H9 (cell line): ENCODE data around the gene ZHX3. TPM values are rescaled to one million over a fixed set of nuclear protein-coding genes. Genes with fewer than 3 reads are reported as not detected.

Experiments used
- DNase-seq: peaks from one replicate; pipeline ENCODE4 v3.0.0-alpha.2; 2017
- H2AFZ ChIP-seq: one replicate; pipeline ENCODE4 v1.6.1; 2013; ENCODE audit warnings: mild to moderate bottlenecking, low read length, control low read depth, moderate library complexity
- H2AK5ac ChIP-seq: 2 replicates; pipeline ENCODE4 v1.6.1; 2013; ENCODE audit warnings: low read length, control low read depth, mixed read lengths; ENCODE audit not compliant: insufficient read length
- H2BK120ac ChIP-seq: one replicate; pipeline ENCODE4 v1.6.1; 2013; ENCODE audit warnings: low read depth, mild to moderate bottlenecking, low read length, control low read depth, inconsistent platforms; ENCODE audit not compliant: poor library complexity, severe bottlenecking
- H2BK12ac ChIP-seq: 2 replicates; pipeline ENCODE4 v1.6.1; 2013; ENCODE audit warnings: low read length, control low read depth, mixed read lengths, low read depth; ENCODE audit not compliant: insufficient read length
- H2BK15ac ChIP-seq: 2 replicates; pipeline ENCODE4 v1.6.1; 2013; ENCODE audit warnings: low read depth, low read length, control low read depth
- H2BK20ac ChIP-seq: one replicate; pipeline ENCODE4 v1.6.1; 2013; ENCODE audit warnings: low read depth, mild to moderate bottlenecking, low read length, control low read depth, inconsistent platforms; ENCODE audit not compliant: poor library complexity, severe bottlenecking
- H2BK5ac ChIP-seq: 2 replicates; pipeline ENCODE4 v1.6.1; 2013; ENCODE audit warnings: low read length, control low read depth, mixed read lengths; ENCODE audit not compliant: insufficient read length
- H3K14ac ChIP-seq: 2 replicates; pipeline ENCODE4 v1.6.1; 2013; ENCODE audit warnings: low read length, control low read depth; ENCODE audit not compliant: insufficient read depth
- H3K18ac ChIP-seq: 2 replicates; pipeline ENCODE4 v1.6.1; 2013; ENCODE audit warnings: low read depth, mild to moderate bottlenecking, mixed read lengths, low read length, control low read depth; ENCODE audit not compliant: insufficient read length
- H3K23ac ChIP-seq: 2 replicates; pipeline ENCODE4 v1.6.1; 2013; ENCODE audit warnings: low read length, control low read depth, mixed read lengths, low read depth; ENCODE audit not compliant: insufficient read length
- H3K23me2 ChIP-seq: 2 replicates; pipeline ENCODE4 v1.6.1; 2013; ENCODE audit warnings: low read depth, mild to moderate bottlenecking, mixed read lengths, low read length, control low read depth; ENCODE audit not compliant: insufficient read length, poor library complexity, severe bottlenecking
- H3K27ac ChIP-seq: 2 replicates; pipeline ENCODE4 v1.5.1; 2013; ENCODE audit warnings: low read length, control low read depth, mixed read lengths, low read depth; ENCODE audit not compliant: insufficient read length
- H3K27me3 ChIP-seq: 2 replicates; pipeline ENCODE4 v1.6.1; 2013; ENCODE audit warnings: low read length, control low read depth, inconsistent platforms; ENCODE audit not compliant: insufficient read depth
- H3K4ac ChIP-seq: 2 replicates; pipeline ENCODE4 v1.6.1; 2013; ENCODE audit warnings: low read depth, mild to moderate bottlenecking, control low read depth, inconsistent platforms, low read length, moderate library complexity
- H3K4me1 ChIP-seq: 2 replicates; pipeline ENCODE4 v1.6.1; 2013; ENCODE audit warnings: low read length, control low read depth, inconsistent platforms; ENCODE audit not compliant: insufficient read depth
- H3K4me2 ChIP-seq: 2 replicates; pipeline ENCODE4 v1.6.1; 2013; ENCODE audit warnings: low read length, control low read depth, mixed read lengths; ENCODE audit not compliant: insufficient read length, insufficient read depth
- H3K56ac ChIP-seq: 2 replicates; pipeline ENCODE4 v1.6.1; 2013; ENCODE audit warnings: low read depth, mild to moderate bottlenecking, mixed read lengths, low read length, control low read depth; ENCODE audit not compliant: insufficient read length
- H3K79me1 ChIP-seq: 2 replicates; pipeline ENCODE4 v1.6.1; 2013; ENCODE audit warnings: low read depth, mild to moderate bottlenecking, moderate library complexity, low read length, control low read depth, inconsistent platforms; ENCODE audit not compliant: insufficient read depth, poor library complexity, severe bottlenecking
- H3K79me2 ChIP-seq: 2 replicates; pipeline ENCODE4 v1.6.1; 2013; ENCODE audit warnings: low read length, control low read depth, inconsistent platforms; ENCODE audit not compliant: insufficient read depth
- H3K9ac ChIP-seq: 2 replicates; pipeline ENCODE4 v1.6.1; 2013; ENCODE audit warnings: low read length, control low read depth, mixed read lengths; ENCODE audit not compliant: insufficient read length; ENCODE audit errors: extremely low read depth
- H3K9me3 ChIP-seq: one replicate; pipeline ENCODE4 v1.6.1; 2013; ENCODE audit warnings: low read depth, low read length, inconsistent platforms; ENCODE audit not compliant: control insufficient read depth
- H3T11ph ChIP-seq: one replicate; pipeline ENCODE4 v1.6.1; 2013; ENCODE audit warnings: mild to moderate bottlenecking, low read length, control low read depth, inconsistent platforms
- H4K20me1 ChIP-seq: one replicate; pipeline ENCODE4 v1.6.1; 2013; ENCODE audit not compliant: control insufficient read depth, insufficient read length, insufficient read depth
- H4K5ac ChIP-seq: 2 replicates; pipeline ENCODE4 v1.6.1; 2013; ENCODE audit warnings: low read depth, mild to moderate bottlenecking, mixed read lengths, low read length, control low read depth; ENCODE audit not compliant: insufficient read length
- H4K8ac ChIP-seq: replicated peaks from 2 replicates; pipeline ENCODE4 v1.6.1; 2013; ENCODE audit warnings: low read length, control low read depth, mixed read lengths, low read depth; ENCODE audit not compliant: insufficient read length
- H4K91ac ChIP-seq: 2 replicates; pipeline ENCODE4 v1.6.1; 2013; ENCODE audit warnings: low read depth, mild to moderate bottlenecking, moderate library complexity, mixed read lengths, low read length, control low read depth; ENCODE audit not compliant: insufficient read length
- H3K27ac Mint-ChIP-seq, 3 experiments: 2 replicates in 2 of 3; 3 replicates in 1 of 3; pipeline ENCODE4 v1.8.0; 2020 to 2021; ENCODE audit warnings: mixed read lengths in 3 of 3, mild to moderate bottlenecking in 1 of 3, moderate library complexity in 1 of 3
- H3K27me3 Mint-ChIP-seq: 2 replicates; pipeline ENCODE4 v1.8.0; 2021; ENCODE audit warnings: low read depth, mild to moderate bottlenecking, moderate library complexity, mixed read lengths
- H3K36me3 Mint-ChIP-seq, 3 experiments: 2 replicates in 2 of 3; 3 replicates in 1 of 3; pipeline ENCODE4 v1.8.0; 2020 to 2021; ENCODE audit warnings: low read depth in 3 of 3, mixed read lengths in 3 of 3; ENCODE audit not compliant: insufficient read depth in 1 of 3
- H3K4me1 Mint-ChIP-seq, 2 experiments: 2 replicates each; pipeline ENCODE4 v1.8.0; 2020; ENCODE audit warnings: mixed read lengths in 2 of 2
- H3K4me3 Mint-ChIP-seq, 2 experiments: 2 replicates in 1 of 2; 3 replicates in 1 of 2; pipeline ENCODE4 v1.8.0; 2020 to 2021; ENCODE audit warnings: mild to moderate bottlenecking in 2 of 2, mixed read lengths in 2 of 2, moderate library complexity in 1 of 2
- H3K9me3 Mint-ChIP-seq, 2 experiments: 2 replicates in 1 of 2; 3 replicates in 1 of 2; pipeline ENCODE4 v1.8.0; 2020; ENCODE audit warnings: mild to moderate bottlenecking in 2 of 2, mixed read lengths in 2 of 2, moderate library complexity in 1 of 2
- CTCF ChIP-seq: fragments of 200-600 bp; sonication (generic); conservative IDR thresholded peaks from 3 replicates; pipeline ENCODE4 v1.8.0; 2021; ENCODE audit warnings: antibody characterized with exemption, mild to moderate bottlenecking
- WGBS: extraction: QIAGEN DNeasy Blood & Tissue Kit; methylation state at CpG from one replicate; pipeline ENCODE4 v1.1.7; 2013; ENCODE audit warnings: missing lambda C conversion rate, low lambda C conversion rate, mixed read lengths; ENCODE audit not compliant: insufficient read length; ENCODE audit errors: extremely low coverage; 5-methylcytosine and 5-hydroxymethylcytosine counted together
- total RNA-seq: library from RNA; stranded (reverse); gene quantifications from 2 replicates; pipeline ENCODE4 v1.2.1, GENCODE V29; 2021

Gene ZHX3
- total RNA-seq, 1 experiment from 2014 or later, result 4.4 TPM

GRCh38 chr20:41268402-41268801 lies 49.1 kb downstream of the ZHX3 start:
- no CpG with 5 or more reads among the region's 1 CpG for WGBS
- H3K4me2 ChIP-seq, result no peak overlapping the region

More at GRCh38 chr20:41268402-41268801, 49.1 kb downstream of the ZHX3 start:
- Histone ChIP-seq H4K8ac (no peak overlapping the region), H3K14ac (no peak overlapping the region), H2BK12ac (no peak overlapping the region), H2BK20ac (no peak overlapping the region), H2BK120ac (no peak overlapping the region), H3K9ac (no peak overlapping the region), H3K23me2 (no peaks in the 10 kb centered on the region), H2AFZ (no peak overlapping the region), H3K27ac (no peak overlapping the region), H3K56ac (no peak overlapping the region), H2AK5ac (no peak overlapping the region), H3K9me3 (no peaks in the 10 kb centered on the region), H3K27me3 (no peaks in the 10 kb centered on the region), H4K91ac (no peak overlapping the region), H4K20me1 (no peaks in the 10 kb centered on the region), H3K23ac (no peak overlapping the region), H2BK5ac (no peak overlapping the region), H2BK15ac (no peak overlapping the region), H3K79me1 (no peaks in the 10 kb centered on the region), H3T11ph (no peak overlapping the region), H3K18ac (no peak overlapping the region), H4K5ac (no peak overlapping the region), H3K4me1 (no peaks in the 10 kb centered on the region), H3K79me2 (no peaks in the 10 kb centered on the region), H3K4ac (no peak overlapping the region)
- Mint-ChIP-seq H3K9me3 (no peaks in the 10 kb centered on the region), H3K4me3 (no peak overlapping the region), H3K4me1 (peaks cover 4 to 8% of the 10 kb centered on the region in 2 experiments), H3K36me3 (no peaks in the 10 kb centered on the region), H3K27me3 (no peaks in the 10 kb centered on the region), H3K27ac (no peak overlapping the region)
- TF ChIP-seq CTCF, result no peak
- no peak for DNase-seq
